Spleen (tissue), 11 donors: ENCODE measurements around the gene ANXA2. TPM values are rescaled to one million over a fixed set of nuclear protein-coding genes. Genes with fewer than 3 reads are reported as not detected.

Experiments
- DNase-seq: peaks from one replicate; pipeline ENCODE4 v3.0.0-alpha.2; 2020
- H3K27ac ChIP-seq, 8 donors: fragments of 200-600 bp; sonication (generic) in 7 of 8; 1 replicate in 4 of 8; 2 replicates in 4 of 8; pipeline versions ENCODE4 v1.5.0 to v1.8.0; 2016 to 2021; ENCODE audit warnings: inconsistent platforms in 4 of 8, mild to moderate bottlenecking in 4 of 8, moderate library complexity in 1 of 8
- H3K27me3 ChIP-seq, 7 donors: fragments of 200-600 bp; sonication (generic) in 6 of 7; replicated peaks in 1 of 7; 1 replicate in 4 of 7; 2 replicates in 3 of 7; pipeline versions ENCODE4 v1.5.0 to v1.8.0; 2016 to 2021; ENCODE audit warnings: inconsistent platforms in 3 of 7, mild to moderate bottlenecking in 1 of 7
- H3K36me3 ChIP-seq, 6 donors: fragments of 200-600 bp; sonication (generic) in 5 of 6; 1 replicate in 4 of 6; 2 replicates in 2 of 6; pipeline versions ENCODE4 v1.5.0 to v1.8.0; 2016 to 2021; ENCODE audit warnings: inconsistent platforms in 2 of 6
- H3K4me1 ChIP-seq, 6 donors: fragments of 200-600 bp; sonication (generic) in 5 of 6; 1 replicate in 3 of 6; 2 replicates in 3 of 6; pipeline versions ENCODE4 v1.5.0 to v1.8.0; 2016 to 2021; ENCODE audit warnings: inconsistent platforms in 3 of 6
- H3K4me3 ChIP-seq, 8 donors: fragments of 200-600 bp; sonication (generic) in 7 of 8; 1 replicate in 4 of 8; 2 replicates in 4 of 8; pipeline versions ENCODE4 v1.5.0 to v1.8.0; 2016 to 2021; ENCODE audit warnings: inconsistent platforms in 4 of 8, mild to moderate bottlenecking in 4 of 8, moderate library complexity in 2 of 8
- H3K9me3 ChIP-seq, 8 donors: fragments of 200-600 bp; sonication (generic) in 7 of 8; 1 replicate in 4 of 8; 2 replicates in 4 of 8; pipeline versions ENCODE4 v1.5.0 to v1.8.0; 2016 to 2021; ENCODE audit warnings: inconsistent platforms in 4 of 8
- POLR2A ChIP-seq, 3 donors: fragments of 450-650 bp; IDR thresholded peaks; one replicate each; pipeline ENCODE4 v1.5.1; 2017; ENCODE audit warnings: antibody characterized with exemption in 3 of 3, mild to moderate bottlenecking in 1 of 3
- POLR2AphosphoS5 ChIP-seq, 3 donors: sonication (generic); formaldehyde crosslinking; IDR thresholded peaks; one replicate each; pipeline ENCODE4 v1.5.1; 2017; ENCODE audit warnings: antibody characterized with exemption in 3 of 3
- WGBS, 5 donors: extraction: QIAGEN DNeasy Blood & Tissue Kit in 3 of 5; methylation state at CpG; one replicate each; pipeline versions ENCODE4 v1.1.5 to v1.1.7; 2013 to 2018; 5-methylcytosine and 5-hydroxymethylcytosine counted together
- intact Hi-C: fragments of 100-400 bp; cut with DNase I; formaldehyde crosslinking; loops from one replicate; pipeline ENCODE4 v1.15.0; 2023; ENCODE audit warnings: low total_unique reads
- polyA plus RNA-seq, 3 donors: library from polyadenylated mRNA; stranded (reverse); fragments of 200-250 nt; gene quantifications; one replicate each; pipeline ENCODE4 v1.2.1, GENCODE V29; 2013
- total RNA-seq, 7 donors: library from RNA; depleted of rRNA in 3 of 7; stranded (reverse); fragments of >200 nt in 3 of 7; fragmentation: NEBNext Ultra II Directional in 4 of 7; extraction: Animal tissue kit (Norgen Biotek cat#: 25700) in 4 of 7; gene quantifications; one replicate each; pipeline versions ENCODE4 v1.1.0 to v1.2.1, GENCODE V29; 2016 to 2021
- TF ChIP-seq, protein P1 (sequence below), 11 experiments: fragments of 200-600 bp in 7 of 11; fragments of 450-650 bp in 4 of 11; sonication (generic) in 4 of 11; IDR thresholded peaks in 8 of 11; conservative IDR thresholded peaks in 3 of 11; 1 replicate in 7 of 11; 2 replicates in 4 of 11; pipeline versions ENCODE4 v1.4.0 to v1.8.0; 2016 to 2021; ENCODE audit warnings: antibody characterized with exemption in 11 of 11, inconsistent platforms in 4 of 11, mild to moderate bottlenecking in 1 of 11
- donor health status: healthy with polysubstance abuse.
- donor health status: DM: no; HTN: no; CAD: no; lungs with moderate emphysema.
- donor health status: DM: no; HTN: no; CAD: no.
- donor health status: Bipolar disorder and iron deficiency.
- donor health status: healthy.
- donor health status: DM: no; HTN: no; CAD: no.
- donor health status: DM: yes; HTN: yes; CAD: no.

Gene ANXA2
- total and polyA plus RNA-seq, 10 donors, result 163 to 437 (median 337) TPM

DNA sequence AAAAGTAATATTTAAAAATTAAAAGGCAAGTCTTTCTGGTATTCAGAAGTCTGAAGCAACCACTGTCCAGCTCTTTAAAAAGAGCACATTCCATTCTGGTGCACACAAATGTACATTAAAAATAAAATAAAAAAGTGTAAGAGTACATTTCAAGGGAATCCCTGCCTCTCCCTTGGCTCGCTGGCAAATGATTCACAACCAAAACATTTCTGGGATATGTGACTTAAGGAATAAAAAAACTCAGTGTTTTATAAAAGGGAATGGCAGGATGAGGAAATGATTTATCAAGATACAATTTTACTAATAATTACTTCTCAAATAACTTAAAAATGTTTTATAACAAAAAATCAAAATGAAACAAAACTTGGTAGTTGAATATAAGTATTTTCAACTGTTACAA lies 23.8 kb upstream of the ANXA2 start:
- Histone ChIP-seq H3K4me3 (no peak overlapping the region), H3K4me1 (peaks cover 0 to 27% (median 9%) of the 10 kb centered on the region in 6 donors), H3K27me3 (no peaks in the 10 kb centered on the region), H3K9me3 (no peaks in the 10 kb centered on the region), H3K27ac (no peak overlapping the region), H3K36me3 (peaks cover 0 to 43% (median 3%) of the 10 kb centered on the region in 6 donors)
- 78 to 95% (median 91%) methylated on average over 1 of the region's 1 CpG for WGBS, 5 donors
- intact Hi-C loops, result no loop called here
- TF ChIP-seq, protein P1, sequence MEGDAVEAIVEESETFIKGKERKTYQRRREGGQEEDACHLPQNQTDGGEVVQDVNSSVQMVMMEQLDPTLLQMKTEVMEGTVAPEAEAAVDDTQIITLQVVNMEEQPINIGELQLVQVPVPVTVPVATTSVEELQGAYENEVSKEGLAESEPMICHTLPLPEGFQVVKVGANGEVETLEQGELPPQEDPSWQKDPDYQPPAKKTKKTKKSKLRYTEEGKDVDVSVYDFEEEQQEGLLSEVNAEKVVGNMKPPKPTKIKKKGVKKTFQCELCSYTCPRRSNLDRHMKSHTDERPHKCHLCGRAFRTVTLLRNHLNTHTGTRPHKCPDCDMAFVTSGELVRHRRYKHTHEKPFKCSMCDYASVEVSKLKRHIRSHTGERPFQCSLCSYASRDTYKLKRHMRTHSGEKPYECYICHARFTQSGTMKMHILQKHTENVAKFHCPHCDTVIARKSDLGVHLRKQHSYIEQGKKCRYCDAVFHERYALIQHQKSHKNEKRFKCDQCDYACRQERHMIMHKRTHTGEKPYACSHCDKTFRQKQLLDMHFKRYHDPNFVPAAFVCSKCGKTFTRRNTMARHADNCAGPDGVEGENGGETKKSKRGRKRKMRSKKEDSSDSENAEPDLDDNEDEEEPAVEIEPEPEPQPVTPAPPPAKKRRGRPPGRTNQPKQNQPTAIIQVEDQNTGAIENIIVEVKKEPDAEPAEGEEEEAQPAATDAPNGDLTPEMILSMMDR (IDR thresholded peaks at IDR 0.05 in 8 of 11, conservative IDR thresholded peaks at IDR 0.05 in 3 of 11), result no peak
- TF ChIP-seq POLR2A (IDR thresholded peaks at IDR 0.05) (no peak), POLR2AphosphoS5 (IDR thresholded peaks at IDR 0.05) (no peak)
- DNase-seq, result no peak

DNA sequence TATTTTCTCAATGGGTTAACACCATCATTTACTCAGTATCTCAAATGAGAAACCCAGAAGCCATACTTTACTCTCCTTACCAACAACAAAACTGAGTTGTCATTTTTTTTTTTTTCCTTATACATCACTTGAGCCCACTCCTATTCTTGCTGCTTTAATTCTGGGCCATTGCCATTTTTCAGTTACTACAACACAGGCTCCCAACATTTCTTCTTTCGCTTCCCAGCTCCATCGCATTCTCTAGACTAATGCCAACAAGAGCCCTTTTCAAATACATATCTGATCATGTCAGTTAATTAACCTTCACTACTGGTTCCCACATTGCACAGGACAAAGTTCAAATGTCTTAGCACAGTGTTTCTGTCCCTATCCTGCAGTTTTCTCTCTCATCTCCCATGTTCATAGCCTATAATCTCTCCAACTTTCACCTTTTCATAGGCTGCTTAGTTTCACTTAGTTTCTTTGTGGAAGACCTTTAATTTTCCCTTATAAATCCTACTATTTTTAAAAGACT lies 22.5 kb upstream of the ANXA2 start:
- Histone ChIP-seq H3K36me3 (peaks cover 0 to 32% (median 0%) of the 10 kb centered on the region in 6 donors), H3K4me1 (peaks cover 0 to 21% (median 9%) of the 10 kb centered on the region in 6 donors), H3K27ac (no peak overlapping the region), H3K27me3 (no peaks in the 10 kb centered on the region), H3K9me3 (no peaks in the 10 kb centered on the region), H3K4me3 (no peak overlapping the region)
- intact Hi-C loops, result no loop called here
- no peak for DNase-seq
- 91 to 99% (median 95%) methylated on average over 2 of the region's 2 CpGs for WGBS, 5 donors
- TF ChIP-seq, protein P1 (IDR thresholded peaks at IDR 0.05 in 8 of 11, conservative IDR thresholded peaks at IDR 0.05 in 3 of 11), result no peak
- TF ChIP-seq POLR2A (IDR thresholded peaks at IDR 0.05) (no peak), POLR2AphosphoS5 (IDR thresholded peaks at IDR 0.05) (no peak)

DNA sequence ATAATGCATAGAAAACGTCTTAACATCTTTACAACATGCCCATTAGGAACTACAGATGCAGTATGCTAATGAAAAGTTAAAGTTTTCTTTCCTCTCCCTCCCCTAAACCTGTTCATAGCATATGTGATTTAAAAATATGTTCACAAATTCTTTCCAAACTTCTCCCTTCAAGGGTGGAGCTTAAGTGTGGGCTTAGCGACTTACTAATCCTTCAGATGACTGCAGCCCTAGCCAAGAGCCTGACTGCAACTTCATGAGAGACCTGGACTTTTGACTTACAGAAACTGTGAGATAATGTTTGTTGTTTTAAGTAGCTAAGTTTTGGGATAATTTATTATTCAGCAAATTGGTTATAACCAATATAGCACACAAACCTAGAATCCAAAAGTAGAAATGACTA lies 22.0 kb upstream of the ANXA2 start:
- intact Hi-C loops, result no loop called here
- Histone ChIP-seq H3K9me3 (no peaks in the 10 kb centered on the region), H3K36me3 (peaks cover 0 to 27% (median 0%) of the 10 kb centered on the region in 6 donors), H3K27me3 (no peaks in the 10 kb centered on the region), H3K27ac (no peak overlapping the region), H3K4me1 (peaks cover 0 to 16% (median 9%) of the 10 kb centered on the region in 6 donors), H3K4me3 (no peak overlapping the region)
- no peak for DNase-seq
- 84 to 99% (median 93%) methylated on average over 2 of the region's 2 CpGs for WGBS, 5 donors
- TF ChIP-seq, protein P1 (IDR thresholded peaks at IDR 0.05 in 8 of 11, conservative IDR thresholded peaks at IDR 0.05 in 3 of 11), result no peak
- no peak for TF ChIP-seq POLR2A (IDR thresholded peaks at IDR 0.05)
- TF ChIP-seq POLR2AphosphoS5 (IDR thresholded peaks at IDR 0.05), result no peak

DNA sequence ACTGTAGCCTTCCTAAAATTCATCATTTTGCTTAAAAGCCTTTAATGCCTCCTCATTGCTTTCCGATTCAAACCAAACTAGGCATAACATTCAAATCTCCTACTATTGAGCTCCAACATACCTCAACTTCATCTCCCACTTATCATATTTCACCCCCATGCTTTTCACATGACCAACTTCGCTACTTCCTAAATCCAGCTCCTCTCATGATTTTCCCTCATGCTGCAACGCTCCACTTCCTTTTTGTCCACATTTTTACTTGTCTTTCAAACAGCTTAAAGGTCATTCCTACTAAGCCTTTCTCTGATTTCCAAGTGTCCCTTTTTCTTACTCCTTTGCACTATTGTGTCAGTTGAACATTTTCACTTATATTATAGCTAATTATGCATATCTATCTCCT lies 20.3 kb upstream of the ANXA2 start:
- H3K36me3 ChIP-seq, result peaks cover 0 to 14% (median 0%) of the 10 kb centered on the region in 6 donors
- TF ChIP-seq POLR2AphosphoS5 (IDR thresholded peaks at IDR 0.05) (no peak), POLR2A (IDR thresholded peaks at IDR 0.05) (no peak)
- TF ChIP-seq, protein P1 (IDR thresholded peaks at IDR 0.05 in 8 of 11, conservative IDR thresholded peaks at IDR 0.05 in 3 of 11), result no peak
- WGBS, 5 donors, result 69 to 85% (median 72%) methylated on average over 3 of the region's 3 CpGs
- no peaks in the 10 kb centered on the region for H3K9me3 ChIP-seq
- intact Hi-C loops, result no loop called here
- no peak overlapping the region for H3K27ac ChIP-seq
- no peak for DNase-seq
- no peaks in the 10 kb centered on the region for H3K27me3 ChIP-seq
- no peak overlapping the region for H3K4me3 ChIP-seq
- peaks cover 0 to 3% (median 0%) of the 10 kb centered on the region in 6 donors for H3K4me1 ChIP-seq
